ENCODE measurements around the gene P2RX1. TPM values are rescaled to one million over a fixed set of nuclear protein-coding genes. Genes with fewer than 3 reads are reported as not detected.

The P2RX1 gene
- total and polyA plus RNA-seq, 2 of the 4 experiments (the other 2 are of a cell fraction), result not detected

DNA sequence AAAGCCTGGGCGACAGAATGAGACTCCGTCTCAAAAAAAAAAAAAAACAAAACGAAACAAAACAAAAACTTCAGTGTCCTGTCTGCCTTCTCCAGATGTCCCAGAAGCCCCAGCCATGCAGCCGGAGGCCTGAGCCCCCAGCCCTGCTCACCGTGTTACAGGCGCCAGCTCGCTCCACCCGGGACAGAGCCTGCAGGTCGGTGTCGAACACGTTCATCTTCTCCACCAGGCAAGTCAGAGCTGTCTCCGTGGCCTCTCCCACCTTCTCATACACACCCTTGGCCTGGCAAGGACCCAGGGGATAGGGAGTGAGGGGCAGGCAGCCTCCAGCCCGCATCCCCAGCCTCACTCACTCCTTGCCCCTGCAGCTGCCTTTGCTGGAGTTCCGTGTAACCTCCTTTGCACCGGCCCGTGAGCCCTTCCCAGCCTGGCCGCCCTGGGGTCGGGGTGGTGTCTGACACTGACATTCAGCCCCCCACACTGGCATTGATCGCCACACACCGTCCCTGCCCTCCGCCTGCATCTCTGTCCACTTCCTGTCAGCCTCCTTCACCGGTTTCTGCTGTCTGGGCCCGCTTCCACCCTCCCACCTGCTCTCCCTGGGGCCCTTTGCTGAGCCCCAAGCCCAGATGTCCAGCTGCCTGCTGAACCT lies 27.1 kb upstream of the P2RX1 start (continued):
- TF ChIP-seq FOS (IDR thresholded peaks at IDR 0.05; ENCODE audit: low read depth, low read length), result no peak
- no peak for TF ChIP-seq CHD1 (IDR thresholded peaks at IDR 0.05; ENCODE audit: low read depth, low read length)
- no peak for TF ChIP-seq RCOR1 (IDR thresholded peaks at IDR 0.05; ENCODE audit: insufficient replicate concordance, low read length)

DNA sequence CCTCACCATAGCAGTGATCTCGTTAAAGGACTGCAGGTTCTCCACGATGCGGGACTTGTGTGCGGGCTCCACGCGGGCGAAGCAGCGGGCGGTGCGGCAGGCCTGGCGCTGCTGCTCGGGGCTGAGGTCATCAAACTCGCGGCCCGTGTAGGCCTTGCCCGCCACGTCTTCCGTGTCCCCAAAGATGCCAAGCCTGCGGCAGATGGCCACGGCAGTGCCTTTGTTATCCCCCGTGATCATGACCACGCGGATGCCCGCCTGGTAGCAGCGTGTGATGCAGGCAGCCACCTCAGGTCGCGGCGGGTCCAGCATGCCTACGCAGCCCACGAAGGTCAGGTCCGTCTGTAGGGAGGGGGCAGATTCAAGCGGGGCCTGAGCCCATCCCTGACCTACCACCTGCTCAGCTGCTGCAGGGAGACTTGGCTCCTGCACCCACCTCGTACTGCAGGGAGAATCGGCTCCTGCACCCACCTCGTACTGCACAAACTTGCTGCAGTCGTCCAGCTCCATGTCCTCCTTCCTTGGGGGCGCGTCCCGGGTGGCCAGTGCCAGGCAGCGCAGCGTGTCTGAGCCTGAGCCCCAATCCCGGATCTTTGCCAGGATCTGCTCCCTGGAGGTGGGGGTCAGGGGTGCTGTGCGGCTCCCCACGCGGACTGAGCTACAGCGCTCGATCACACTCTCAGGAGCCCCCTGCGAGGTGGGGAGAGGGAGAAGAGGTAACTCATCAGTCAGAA lies 24.9 kb upstream of the P2RX1 start:
- Histone ChIP-seq H3K4ac (ENCODE audit: low read depth, low read length) (no peak overlapping the region), H3K4me2 (ENCODE audit: low read depth, low read length) (no peak overlapping the region), H3K9me1 (ENCODE audit: insufficient read depth, low read length) (no peaks in the 10 kb centered on the region), H2BK15ac (ENCODE audit: low read depth, low read length) (no peak overlapping the region), H3K9me3 (ENCODE audit: control insufficient read depth, insufficient read depth, low read length) (no peaks in the 10 kb centered on the region), H4K91ac (ENCODE audit: insufficient read depth, low read depth, low read length) (no peak overlapping the region), H3K4me1 (ENCODE audit: control insufficient read depth, insufficient read depth, low read length) (no peaks in the 10 kb centered on the region), H4K8ac (ENCODE audit: low read depth in 2 of 2, low read length in 2 of 2) (no peak overlapping the region), H2AK5ac (ENCODE audit: low read depth, low read length) (no peak overlapping the region), H2AFZ (replicated peaks; ENCODE audit: low read length, poor library complexity) (peak overlapping the region; percentile 14), H2BK20ac (ENCODE audit: low read depth, low read length) (no peak overlapping the region), H3K4me3 (ENCODE audit: insufficient read depth, low read depth, low read length) (no peak overlapping the region), H4K5ac (ENCODE audit: low read depth, low read length) (no peak overlapping the region), H3K36me3 (ENCODE audit: control insufficient read depth, insufficient read depth, low read length) (no peaks in the 10 kb centered on the region), H3K18ac (ENCODE audit: low read depth, low read length) (no peak overlapping the region), H3K27me3 (ENCODE audit: control insufficient read depth, insufficient read depth, low read length) (no peaks in the 10 kb centered on the region; the same call in 1 of the 2 replicates), H4K20me1 (ENCODE audit: insufficient read depth, low read length) (no peaks in the 10 kb centered on the region), H3K56ac (ENCODE audit: extremely low read depth, insufficient read depth, low read length) (no peak overlapping the region), H3K27ac (ENCODE audit: insufficient read depth, low read length) (no peak overlapping the region), H2BK120ac (ENCODE audit: low read depth, low read length) (no peak overlapping the region), H2BK5ac (ENCODE audit: low read depth, low read length, poor library complexity, severe bottlenecking) (no peak overlapping the region), H3K79me1 (ENCODE audit: low read depth in 1 of 2, low read length in 2 of 2) (no peaks in the 10 kb centered on the region), H3K14ac (replicated peaks; ENCODE audit: low read depth, low read length) (no peak overlapping the region), H3K23ac (ENCODE audit: low read depth, low read length) (no peak overlapping the region), H2AK9ac (replicated peaks; ENCODE audit: low read depth, low read length, poor library complexity) (no peak overlapping the region), H3K9ac (ENCODE audit: low read depth, low read length) (no peak overlapping the region)
- in situ Hi-C loops (cut with MboI; ENCODE audit: low sequenced_read_pairs), result no loop called here
- ATAC-seq (ENCODE audit: low read depth) (no peak), DNase-seq (no peak)
- ChIA-PET POLR2A (ENCODE audit: unreplicated experiment) (no interaction called here), CTCF (no interaction called here)
- intact Hi-C loops (cut with micrococcal nuclease), result no loop called here
- dilution Hi-C loops (cut with HindIII; ENCODE audit: low sequenced_read_pairs, unreplicated experiment), result no loop called here
- no TSS peak for BruUV-seq (replicated peaks)
- 94% methylated on average over 22 of the region's 48 CpGs; no CpG with 5 or more reads in 1 of the 2 experiments for WGBS, 2 experiments (ENCODE audit: extremely low coverage in 2 of 2, insufficient read length in 1 of 2)
- TF ChIP-seq RAD21 (IDR thresholded peaks at IDR 0.05; ENCODE audit: low read length) (no peak), RCOR1 (IDR thresholded peaks at IDR 0.05; ENCODE audit: insufficient replicate concordance, low read length) (no peak), POLR2A (IDR thresholded peaks at IDR 0.05; ENCODE audit: low read depth, low read length) (no peak), MAZ (IDR thresholded peaks at IDR 0.05; ENCODE audit: borderline replicate concordance, low read depth, low read length) (no peak), MAFK (IDR thresholded peaks at IDR 0.05; ENCODE audit: low read depth, low read length) (no peak), SMC3 (IDR thresholded peaks at IDR 0.05; ENCODE audit: low read depth, low read length) (no peak), MXI1 (IDR thresholded peaks at IDR 0.05; ENCODE audit: borderline replicate concordance, low read depth, low read length) (no peak), CHD1 (IDR thresholded peaks at IDR 0.05; ENCODE audit: low read depth, low read length) (no peak)
- TF ChIP-seq, protein P1, sequence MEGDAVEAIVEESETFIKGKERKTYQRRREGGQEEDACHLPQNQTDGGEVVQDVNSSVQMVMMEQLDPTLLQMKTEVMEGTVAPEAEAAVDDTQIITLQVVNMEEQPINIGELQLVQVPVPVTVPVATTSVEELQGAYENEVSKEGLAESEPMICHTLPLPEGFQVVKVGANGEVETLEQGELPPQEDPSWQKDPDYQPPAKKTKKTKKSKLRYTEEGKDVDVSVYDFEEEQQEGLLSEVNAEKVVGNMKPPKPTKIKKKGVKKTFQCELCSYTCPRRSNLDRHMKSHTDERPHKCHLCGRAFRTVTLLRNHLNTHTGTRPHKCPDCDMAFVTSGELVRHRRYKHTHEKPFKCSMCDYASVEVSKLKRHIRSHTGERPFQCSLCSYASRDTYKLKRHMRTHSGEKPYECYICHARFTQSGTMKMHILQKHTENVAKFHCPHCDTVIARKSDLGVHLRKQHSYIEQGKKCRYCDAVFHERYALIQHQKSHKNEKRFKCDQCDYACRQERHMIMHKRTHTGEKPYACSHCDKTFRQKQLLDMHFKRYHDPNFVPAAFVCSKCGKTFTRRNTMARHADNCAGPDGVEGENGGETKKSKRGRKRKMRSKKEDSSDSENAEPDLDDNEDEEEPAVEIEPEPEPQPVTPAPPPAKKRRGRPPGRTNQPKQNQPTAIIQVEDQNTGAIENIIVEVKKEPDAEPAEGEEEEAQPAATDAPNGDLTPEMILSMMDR (conservative IDR thresholded peaks at IDR 0.05; ENCODE audit: low read depth, low read length), result no peak
- TF ChIP-seq, protein P2, sequence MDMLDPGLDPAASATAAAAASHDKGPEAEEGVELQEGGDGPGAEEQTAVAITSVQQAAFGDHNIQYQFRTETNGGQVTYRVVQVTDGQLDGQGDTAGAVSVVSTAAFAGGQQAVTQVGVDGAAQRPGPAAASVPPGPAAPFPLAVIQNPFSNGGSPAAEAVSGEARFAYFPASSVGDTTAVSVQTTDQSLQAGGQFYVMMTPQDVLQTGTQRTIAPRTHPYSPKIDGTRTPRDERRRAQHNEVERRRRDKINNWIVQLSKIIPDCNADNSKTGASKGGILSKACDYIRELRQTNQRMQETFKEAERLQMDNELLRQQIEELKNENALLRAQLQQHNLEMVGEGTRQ (IDR thresholded peaks at IDR 0.05; ENCODE audit: low read depth, low read length), result no peak
- TF ChIP-seq, protein P3, sequence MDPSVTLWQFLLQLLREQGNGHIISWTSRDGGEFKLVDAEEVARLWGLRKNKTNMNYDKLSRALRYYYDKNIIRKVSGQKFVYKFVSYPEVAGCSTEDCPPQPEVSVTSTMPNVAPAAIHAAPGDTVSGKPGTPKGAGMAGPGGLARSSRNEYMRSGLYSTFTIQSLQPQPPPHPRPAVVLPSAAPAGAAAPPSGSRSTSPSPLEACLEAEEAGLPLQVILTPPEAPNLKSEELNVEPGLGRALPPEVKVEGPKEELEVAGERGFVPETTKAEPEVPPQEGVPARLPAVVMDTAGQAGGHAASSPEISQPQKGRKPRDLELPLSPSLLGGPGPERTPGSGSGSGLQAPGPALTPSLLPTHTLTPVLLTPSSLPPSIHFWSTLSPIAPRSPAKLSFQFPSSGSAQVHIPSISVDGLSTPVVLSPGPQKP (IDR thresholded peaks at IDR 0.05; ENCODE audit: borderline replicate concordance, low read depth, low read length), result no peak
